Adrenal gland (tissue), 12 donors: Measurements from ENCODE around the gene AHNAK. TPM values are rescaled to one million over a fixed set of nuclear protein-coding genes. Genes with fewer than 3 reads are reported as not detected.
"Not testable (repeated sequence)": the region's sequence is repeated elsewhere in the genome, so short reads cannot be mapped to it uniquely, and the experiment has no call there.

Experiments used
- DNase-seq, 7 donors: peaks; one replicate each; pipeline ENCODE4 v3.0.0-alpha.2; 2019 to 2020
- H3K27ac ChIP-seq, 5 donors: fragments of 200-600 bp; sonication (generic) in 4 of 5; 1 replicate in 3 of 5; 2 replicates in 2 of 5; pipeline versions ENCODE4 v1.5.1 to v1.8.0; 2016 to 2020; ENCODE audit warnings: mild to moderate bottlenecking in 1 of 5
- H3K27me3 ChIP-seq: fragments of 200-600 bp; 2 replicates; pipeline ENCODE4 v1.8.0; 2021
- H3K36me3 ChIP-seq, 2 donors: fragments of 200-600 bp; replicated peaks in 1 of 2; 1 replicate in 1 of 2; 2 replicates in 1 of 2; pipeline versions ENCODE4 v1.5.1 to v1.8.0; 2018 to 2022
- H3K4me1 ChIP-seq, 2 donors: fragments of 200-600 bp; replicated peaks in 1 of 2; 1 replicate in 1 of 2; 2 replicates in 1 of 2; pipeline versions ENCODE4 v1.5.1 to v1.8.0; 2018 to 2021
- H3K4me3 ChIP-seq, 4 donors: fragments of 200-600 bp; sonication (generic) in 3 of 4; one replicate each; pipeline ENCODE4 v1.5.1; 2016 to 2018
- H3K9me3 ChIP-seq, 3 donors: fragments of 200-600 bp; sonication (generic) in 1 of 3; replicated peaks in 1 of 3; 1 replicate in 2 of 3; 2 replicates in 1 of 3; pipeline versions ENCODE4 v1.5.1 to v1.8.0; 2016 to 2021
- POLR2A ChIP-seq, 2 donors: fragments of 450-650 bp; IDR thresholded peaks; one replicate each; pipeline ENCODE4 v1.6.1; 2017; ENCODE audit warnings: antibody characterized with exemption in 2 of 2, mild to moderate bottlenecking in 2 of 2, moderate library complexity in 1 of 2
- WGBS, 4 donors: extraction: QIAGEN DNeasy Blood & Tissue Kit in 2 of 4; methylation state at CpG; one replicate each; pipeline versions ENCODE4 v1.1.5 to v1.1.7; 2013 to 2017; 5-methylcytosine and 5-hydroxymethylcytosine counted together
- intact Hi-C, 2 donors: fragments of 100-400 bp; cut with DNase I; formaldehyde crosslinking; loops; one replicate each; pipeline versions ENCODE4 v1.14.1 to v1.15.0; 2022 to 2023
- polyA plus RNA-seq, 3 donors: library from polyadenylated mRNA; stranded (reverse); fragments of 200-250 nt in 2 of 3; fragments of 350-450 nt in 1 of 3; fragmentation: Illumina TruSeq in 1 of 3; extraction: RNeasy Lipid Tissue Mini Kit (QIAGEN cat#74804) in 1 of 3; gene quantifications; one replicate each; pipeline ENCODE4 v1.2.3, GENCODE V29; 2013 to 2014
- total RNA-seq, 9 donors: library from RNA; depleted of rRNA in 4 of 9; stranded (reverse); fragments of >200 nt in 4 of 9; fragments of 120-200 nt in 1 of 9; fragmentation: NEBNext Ultra II Directional in 1 of 9; extraction: Animal tissue kit (Norgen Biotek cat#: 25700) in 1 of 9; gene quantifications; one replicate each; pipeline versions ENCODE4 v1.1.0 to v1.2.4, GENCODE V29; 2013 to 2023
- TF ChIP-seq, protein P1 (sequence below), 6 experiments: fragments of 450-650 bp in 4 of 6; fragments of 200-600 bp in 2 of 6; sonication (generic) in 1 of 6; IDR thresholded peaks; 1 replicate in 5 of 6; 2 replicates in 1 of 6; pipeline versions ENCODE4 v1.5.1 to v1.8.0; 2016 to 2021; ENCODE audit warnings: antibody characterized with exemption in 6 of 6, mild to moderate bottlenecking in 2 of 6, moderate library complexity in 1 of 6
- donor health status: healthy with polysubstance abuse.
- donor health status: Bipolar disorder and iron deficiency.
- donor health status: DM: yes; HTN: yes; CAD: no.
- donor health status: DM: no; HTN: no; CAD: no.
- donor health status: DM: no; HTN: no; CAD: no.
- donor health status: DM: yes; HTN: yes; CAD: no.

AHNAK gene
- total and polyA plus RNA-seq, 12 donors: 32.0 to 307 (median 175) TPM

- intact Hi-C loops: no loop called here
- Histone ChIP-seq H3K27ac (no peak overlapping the region), H3K27me3 (no peaks in the 10 kb centered on the region), H3K9me3 (no peaks in the 10 kb centered on the region), H3K36me3 (peaks cover 0 to 48% of the 10 kb centered on the region in 2 donors), H3K4me1 (peaks cover 9 to 26% of the 10 kb centered on the region in 2 donors), H3K4me3 (no peak overlapping the region)
- WGBS, 4 donors: 68 to 74% (median 69%) methylated on average over 18 of the region's 18 CpGs
- TF ChIP-seq POLR2A (IDR thresholded peaks at IDR 0.05): no peak
- TF ChIP-seq, protein P1, sequence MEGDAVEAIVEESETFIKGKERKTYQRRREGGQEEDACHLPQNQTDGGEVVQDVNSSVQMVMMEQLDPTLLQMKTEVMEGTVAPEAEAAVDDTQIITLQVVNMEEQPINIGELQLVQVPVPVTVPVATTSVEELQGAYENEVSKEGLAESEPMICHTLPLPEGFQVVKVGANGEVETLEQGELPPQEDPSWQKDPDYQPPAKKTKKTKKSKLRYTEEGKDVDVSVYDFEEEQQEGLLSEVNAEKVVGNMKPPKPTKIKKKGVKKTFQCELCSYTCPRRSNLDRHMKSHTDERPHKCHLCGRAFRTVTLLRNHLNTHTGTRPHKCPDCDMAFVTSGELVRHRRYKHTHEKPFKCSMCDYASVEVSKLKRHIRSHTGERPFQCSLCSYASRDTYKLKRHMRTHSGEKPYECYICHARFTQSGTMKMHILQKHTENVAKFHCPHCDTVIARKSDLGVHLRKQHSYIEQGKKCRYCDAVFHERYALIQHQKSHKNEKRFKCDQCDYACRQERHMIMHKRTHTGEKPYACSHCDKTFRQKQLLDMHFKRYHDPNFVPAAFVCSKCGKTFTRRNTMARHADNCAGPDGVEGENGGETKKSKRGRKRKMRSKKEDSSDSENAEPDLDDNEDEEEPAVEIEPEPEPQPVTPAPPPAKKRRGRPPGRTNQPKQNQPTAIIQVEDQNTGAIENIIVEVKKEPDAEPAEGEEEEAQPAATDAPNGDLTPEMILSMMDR (IDR thresholded peaks at IDR 0.05): no peak
- DNase-seq: peak in 1 of 7 donors; percentile 19
Measured at GRCh38 chr11:62588966-62589637, 42.5 kb upstream of the AHNAK start.

DNA sequence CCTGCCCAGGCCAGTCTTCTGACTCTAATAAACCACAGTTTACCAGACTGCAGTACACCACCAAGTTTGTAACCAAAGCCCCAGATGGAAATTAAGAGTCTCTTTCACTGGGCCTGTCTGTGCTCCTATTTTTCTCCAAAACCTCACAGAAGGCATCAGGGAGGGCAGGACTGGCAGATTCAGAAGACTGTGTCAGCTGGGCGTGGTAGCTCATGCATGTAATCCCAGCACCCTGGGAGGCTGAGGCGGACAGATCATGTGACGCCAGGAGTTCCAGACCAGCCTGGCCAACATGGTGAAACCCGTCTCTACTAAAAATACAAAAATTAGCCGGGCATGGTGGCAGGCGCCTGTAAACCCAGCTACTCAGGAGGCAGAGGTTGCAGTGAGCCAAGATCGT, 38.8 kb upstream of the AHNAK start:
- H3K9me3 ChIP-seq, H3K27me3 ChIP-seq, intact Hi-C loops, DNase-seq, H3K27ac ChIP-seq, H3K4me3 ChIP-seq: not testable (repeated sequence)
- H3K36me3 ChIP-seq: peaks cover 0 to 57% of the 10 kb centered on the region in 2 donors
- 90 to 96% (median 95%) methylated on average over 6 to 7 of the region's 7 CpGs for WGBS, 4 donors
- H3K4me1 ChIP-seq: peaks cover 0 to 12% of the 10 kb centered on the region in 2 donors

DNA sequence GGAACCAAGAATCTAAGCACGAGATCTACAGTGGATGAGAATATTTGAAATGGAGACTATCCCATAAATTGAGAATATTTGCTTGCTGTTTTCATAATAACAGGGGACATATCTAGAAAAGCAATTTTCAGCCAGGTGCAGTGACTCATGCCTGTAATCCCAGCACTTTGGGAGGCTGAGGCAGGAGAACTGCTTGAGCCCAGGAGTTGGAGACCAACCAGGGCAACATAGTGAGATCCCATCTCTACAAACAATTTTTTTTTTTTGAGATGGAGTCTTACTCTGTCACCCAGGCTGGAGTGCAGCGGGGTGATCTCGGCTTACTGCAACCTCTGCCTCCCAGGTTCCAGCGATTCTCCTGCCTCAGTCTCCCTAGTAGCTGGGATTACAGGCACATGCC, 35.1 kb upstream of the AHNAK start:
- 97 to 100% (median 98%) methylated on average over 4 of the region's 4 CpGs for WGBS, 4 donors
- DNase-seq, H3K27ac ChIP-seq, H3K9me3 ChIP-seq, intact Hi-C loops, H3K4me3 ChIP-seq, H3K4me1 ChIP-seq, H3K27me3 ChIP-seq: not testable (repeated sequence)
- peaks cover 0 to 66% of the 10 kb centered on the region in 2 donors for H3K36me3 ChIP-seq

GRCh38 chr11:62580959-62581715, 34.5 kb upstream of the AHNAK start:
- Histone ChIP-seq H3K4me3 (no peak overlapping the region), H3K4me1 (peaks cover 0 to 7% of the 10 kb centered on the region in 2 donors), H3K27me3 (no peaks in the 10 kb centered on the region), H3K9me3 (no peaks in the 10 kb centered on the region), H3K36me3 (peaks cover 0 to 68% of the 10 kb centered on the region in 2 donors), H3K27ac (peak overlapping the region in 1 of 5 donors; percentile 2)
- WGBS, 4 donors: 87 to 89% (median 88%) methylated on average over 18 of the region's 18 CpGs
- TF ChIP-seq, protein P1 (IDR thresholded peaks at IDR 0.05): no peak
- TF ChIP-seq POLR2A (IDR thresholded peaks at IDR 0.05): no peak
- intact Hi-C loops: no loop called here
- DNase-seq: no peak

- intact Hi-C loops: no loop called here
- Histone ChIP-seq H3K9me3 (no peaks in the 10 kb centered on the region), H3K27me3 (no peaks in the 10 kb centered on the region), H3K4me1 (peaks cover 6 to 24% of the 10 kb centered on the region in 2 donors), H3K4me3 (no peak overlapping the region), H3K27ac (no peak overlapping the region), H3K36me3 (peaks cover 0 to 52% of the 10 kb centered on the region in 2 donors)
- no peak for DNase-seq
- TF ChIP-seq, protein P1 (IDR thresholded peaks at IDR 0.05): no peak
- TF ChIP-seq POLR2A (IDR thresholded peaks at IDR 0.05): no peak
- 83 to 93% (median 89%) methylated on average over 2 of the region's 2 CpGs for WGBS, 4 donors
Measured at GRCh38 chr11:62579252-62579651, 32.6 kb upstream of the AHNAK start.
